ENCODE measurements around the gene SAP130.

DNA sequence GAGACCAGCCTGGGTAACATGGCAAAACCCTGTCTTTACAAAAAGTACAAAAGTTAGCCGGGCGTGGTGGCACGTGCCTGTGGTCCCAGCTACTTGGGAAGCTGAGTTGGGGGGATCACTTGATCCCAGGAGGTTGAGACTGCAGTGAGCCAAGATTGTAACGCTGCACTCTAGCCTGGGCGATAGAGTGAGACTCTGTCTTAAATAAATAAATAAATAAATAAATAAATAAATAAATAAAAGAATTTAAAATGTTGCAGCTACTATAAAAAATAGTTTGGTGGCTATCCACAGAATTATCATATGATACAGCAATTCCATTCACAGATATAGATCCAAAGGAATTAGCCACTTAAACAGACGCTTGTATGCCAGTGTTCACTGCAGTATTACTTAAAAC, 92.5 kb downstream of the SAP130 start:
- TF ChIP-seq POLR2A (IDR thresholded peaks at IDR 0.05) (no peak), EP300 (IDR thresholded peaks at IDR 0.05) (no peak), POLR2AphosphoS5 (IDR thresholded peaks at IDR 0.05) (no peak)
- TF ChIP-seq, protein P1, sequence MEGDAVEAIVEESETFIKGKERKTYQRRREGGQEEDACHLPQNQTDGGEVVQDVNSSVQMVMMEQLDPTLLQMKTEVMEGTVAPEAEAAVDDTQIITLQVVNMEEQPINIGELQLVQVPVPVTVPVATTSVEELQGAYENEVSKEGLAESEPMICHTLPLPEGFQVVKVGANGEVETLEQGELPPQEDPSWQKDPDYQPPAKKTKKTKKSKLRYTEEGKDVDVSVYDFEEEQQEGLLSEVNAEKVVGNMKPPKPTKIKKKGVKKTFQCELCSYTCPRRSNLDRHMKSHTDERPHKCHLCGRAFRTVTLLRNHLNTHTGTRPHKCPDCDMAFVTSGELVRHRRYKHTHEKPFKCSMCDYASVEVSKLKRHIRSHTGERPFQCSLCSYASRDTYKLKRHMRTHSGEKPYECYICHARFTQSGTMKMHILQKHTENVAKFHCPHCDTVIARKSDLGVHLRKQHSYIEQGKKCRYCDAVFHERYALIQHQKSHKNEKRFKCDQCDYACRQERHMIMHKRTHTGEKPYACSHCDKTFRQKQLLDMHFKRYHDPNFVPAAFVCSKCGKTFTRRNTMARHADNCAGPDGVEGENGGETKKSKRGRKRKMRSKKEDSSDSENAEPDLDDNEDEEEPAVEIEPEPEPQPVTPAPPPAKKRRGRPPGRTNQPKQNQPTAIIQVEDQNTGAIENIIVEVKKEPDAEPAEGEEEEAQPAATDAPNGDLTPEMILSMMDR (IDR thresholded peaks at IDR 0.05) = no peak
